Endothelial cell (in vitro differentiated cells): ENCODE results near the gene ZC3H12D. TPM values are rescaled to one million over a fixed set of nuclear protein-coding genes. Genes with fewer than 3 reads are reported as not detected.

Experiments
- DNase-seq: peaks from one replicate; pipeline ENCODE4 v3.0.0; 2021; ENCODE audit warnings: low spot score
- H3K27ac Mint-ChIP-seq: one replicate; pipeline ENCODE4 v1.8.0; 2021; ENCODE audit warnings: mixed read lengths, inconsistent platforms; ENCODE audit not compliant: unreplicated experiment
- H3K27me3 Mint-ChIP-seq: one replicate; pipeline ENCODE4 v1.8.0; 2021; ENCODE audit warnings: mild to moderate bottlenecking, moderate library complexity, mixed read lengths, inconsistent platforms; ENCODE audit not compliant: unreplicated experiment
- H3K36me3 Mint-ChIP-seq: one replicate; pipeline ENCODE4 v1.8.0; 2021; ENCODE audit warnings: mild to moderate bottlenecking, low read depth, mixed read lengths, inconsistent platforms; ENCODE audit not compliant: unreplicated experiment
- H3K4me1 Mint-ChIP-seq: one replicate; pipeline ENCODE4 v1.8.0; 2021; ENCODE audit warnings: mild to moderate bottlenecking, mixed read lengths, inconsistent platforms; ENCODE audit not compliant: unreplicated experiment
- H3K4me3 Mint-ChIP-seq: one replicate; pipeline ENCODE4 v1.8.0; 2021; ENCODE audit warnings: mild to moderate bottlenecking, mixed read lengths, inconsistent platforms; ENCODE audit not compliant: unreplicated experiment
- H3K9me3 Mint-ChIP-seq: one replicate; pipeline ENCODE4 v1.8.0; 2021; ENCODE audit warnings: mixed read lengths, inconsistent platforms; ENCODE audit not compliant: unreplicated experiment
- total RNA-seq: library from RNA; stranded (reverse); fragmentation: NEBNext Ultra II Directional; extraction: Animal tissue kit (Norgen Biotek cat#: 25700); gene quantifications from one replicate; pipeline ENCODE4 v1.2.1, GENCODE V29; 2021; ENCODE audit not compliant: unreplicated experiment
- TF ChIP-seq, protein P1 (sequence below): fragments of 200-600 bp; sonication (generic); IDR thresholded peaks from one replicate; pipeline ENCODE4 v1.5.0; 2021; ENCODE audit warnings: antibody characterized with exemption; ENCODE audit not compliant: unreplicated experiment

The ZC3H12D gene
- total RNA-seq, 1 donor from 2014 or later = 0.72 TPM

GRCh38 chr6:149410557-149410956 lies 74.3 kb downstream of the ZC3H12D start:
- no peak overlapping the region for H3K4me3 Mint-ChIP-seq
- H3K9me3 Mint-ChIP-seq = no peaks in the 10 kb centered on the region
- H3K36me3 Mint-ChIP-seq = peaks cover 19% of the 10 kb centered on the region
- TF ChIP-seq, protein P1, sequence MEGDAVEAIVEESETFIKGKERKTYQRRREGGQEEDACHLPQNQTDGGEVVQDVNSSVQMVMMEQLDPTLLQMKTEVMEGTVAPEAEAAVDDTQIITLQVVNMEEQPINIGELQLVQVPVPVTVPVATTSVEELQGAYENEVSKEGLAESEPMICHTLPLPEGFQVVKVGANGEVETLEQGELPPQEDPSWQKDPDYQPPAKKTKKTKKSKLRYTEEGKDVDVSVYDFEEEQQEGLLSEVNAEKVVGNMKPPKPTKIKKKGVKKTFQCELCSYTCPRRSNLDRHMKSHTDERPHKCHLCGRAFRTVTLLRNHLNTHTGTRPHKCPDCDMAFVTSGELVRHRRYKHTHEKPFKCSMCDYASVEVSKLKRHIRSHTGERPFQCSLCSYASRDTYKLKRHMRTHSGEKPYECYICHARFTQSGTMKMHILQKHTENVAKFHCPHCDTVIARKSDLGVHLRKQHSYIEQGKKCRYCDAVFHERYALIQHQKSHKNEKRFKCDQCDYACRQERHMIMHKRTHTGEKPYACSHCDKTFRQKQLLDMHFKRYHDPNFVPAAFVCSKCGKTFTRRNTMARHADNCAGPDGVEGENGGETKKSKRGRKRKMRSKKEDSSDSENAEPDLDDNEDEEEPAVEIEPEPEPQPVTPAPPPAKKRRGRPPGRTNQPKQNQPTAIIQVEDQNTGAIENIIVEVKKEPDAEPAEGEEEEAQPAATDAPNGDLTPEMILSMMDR = no peak
- peaks cover under 1% of the 10 kb centered on the region for H3K27me3 Mint-ChIP-seq
- no peak for DNase-seq
- no peak overlapping the region for H3K27ac Mint-ChIP-seq
- no peaks in the 10 kb centered on the region for H3K4me1 Mint-ChIP-seq

DNA sequence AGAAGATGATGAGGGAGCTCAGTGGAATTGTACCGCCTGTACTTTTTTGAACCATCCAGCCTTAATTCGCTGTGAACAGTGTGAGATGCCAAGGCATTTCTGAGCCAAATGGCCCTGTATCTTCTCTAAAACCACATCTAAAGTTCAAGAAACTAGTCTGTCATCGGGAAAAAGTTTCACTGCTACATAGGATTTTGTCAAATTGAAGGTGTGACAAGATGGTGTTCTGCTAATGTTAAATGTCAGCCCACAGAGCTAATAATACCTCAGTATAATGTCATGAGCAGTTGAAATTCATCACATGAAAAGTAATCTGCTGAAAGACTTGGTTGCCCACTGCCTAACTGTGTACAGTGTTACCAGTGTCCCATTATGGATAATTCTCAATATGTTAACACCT lies 75.2 kb downstream of the ZC3H12D start:
- H3K36me3 Mint-ChIP-seq = peaks cover 22% of the 10 kb centered on the region
- no peak overlapping the region for H3K4me3 Mint-ChIP-seq
- H3K27me3 Mint-ChIP-seq = no peaks in the 10 kb centered on the region
- TF ChIP-seq, protein P1 = no peak
- DNase-seq = no peak
- no peaks in the 10 kb centered on the region for H3K4me1 Mint-ChIP-seq
- H3K27ac Mint-ChIP-seq = no peak overlapping the region
- H3K9me3 Mint-ChIP-seq = no peaks in the 10 kb centered on the region

DNA sequence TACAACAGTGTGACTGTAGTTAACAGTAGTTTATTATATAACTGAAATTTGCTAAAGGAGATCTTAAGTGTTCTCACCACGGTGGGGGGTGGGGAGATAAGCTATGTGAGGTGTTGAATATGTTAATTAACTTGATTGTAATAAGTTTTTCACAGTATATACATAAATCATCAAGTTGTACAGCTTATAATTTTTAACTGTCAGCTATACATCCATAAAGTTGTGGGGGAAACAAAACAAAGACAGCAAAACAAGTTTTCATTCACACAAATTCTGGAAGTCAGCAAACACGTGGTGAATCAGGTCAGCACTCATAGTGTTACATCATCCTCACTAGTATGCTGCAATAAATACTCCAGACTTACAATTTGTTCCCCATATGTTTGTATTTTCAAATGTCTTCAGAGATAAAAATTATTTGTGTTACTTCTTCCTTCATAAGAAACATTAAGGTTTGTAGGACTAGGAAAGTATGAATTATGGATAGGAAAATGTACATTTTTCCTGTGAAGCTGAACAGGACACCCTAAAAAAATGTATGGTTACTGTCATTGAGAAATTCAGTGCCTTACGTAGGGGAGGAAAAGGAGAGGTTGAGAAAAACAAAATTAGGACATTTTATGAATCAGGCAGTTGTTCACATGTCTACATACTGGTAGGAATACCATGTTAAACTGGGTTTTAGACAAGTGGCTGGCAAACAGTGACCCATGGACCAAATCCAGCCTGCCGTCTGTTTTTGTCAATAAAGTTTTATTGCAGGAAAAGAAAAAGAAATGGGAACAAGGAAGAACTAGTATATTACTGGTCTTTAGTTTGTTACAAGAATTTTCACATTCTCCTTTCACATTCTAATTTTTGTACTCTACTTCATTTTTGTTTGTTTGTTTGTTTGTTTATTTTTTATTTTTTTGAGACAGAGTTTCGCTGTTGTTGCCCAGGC lies 78.7 kb downstream of the ZC3H12D start:
- Mint-ChIP-seq H3K27ac (no peak overlapping the region), H3K4me1 (no peaks in the 10 kb centered on the region), H3K27me3 (no peaks in the 10 kb centered on the region), H3K4me3 (peak overlapping the region; percentile 13), H3K9me3 (no peaks in the 10 kb centered on the region), H3K36me3 (peaks cover 34% of the 10 kb centered on the region)
- TF ChIP-seq, protein P1 = no peak
- DNase-seq = no peak

DNA sequence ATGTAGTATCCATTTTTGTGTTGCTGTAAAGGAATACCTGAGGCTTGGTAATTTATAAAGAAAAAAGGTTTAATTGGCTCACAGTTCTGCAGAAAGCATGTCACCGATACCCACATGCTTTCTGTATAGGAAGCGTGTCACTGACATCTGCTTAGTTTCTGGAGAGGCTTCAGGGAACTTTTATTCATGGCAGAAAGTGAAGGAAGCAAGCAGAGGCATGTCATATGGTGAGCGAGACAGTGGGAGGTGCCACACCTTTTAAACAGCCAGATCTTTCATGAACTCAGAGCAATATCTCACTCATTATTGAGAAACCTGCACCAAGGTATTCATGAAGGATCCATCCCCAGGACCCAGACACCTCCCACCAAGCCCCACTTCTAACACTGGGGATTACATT lies 81.3 kb downstream of the ZC3H12D start:
- peaks cover 49% of the 10 kb centered on the region for H3K36me3 Mint-ChIP-seq

GRCh38 chr6:149400050-149400449 lies 84.8 kb downstream of the ZC3H12D start, which contains the start of gene SUMO4:
SUMO4 (plus strand) TSS chr6:149400262; CDS start chr6:149400392, 130 bp downstream.
- Mint-ChIP-seq H3K27me3 (no peaks in the 10 kb centered on the region), H3K9me3 (no peaks in the 10 kb centered on the region), H3K27ac (no peak within 1 kb of the TSS), H3K4me1 (peaks cover 8% of the 10 kb centered on the region), H3K36me3 (peaks cover 39% of the 10 kb centered on the region), H3K4me3 (peak within 1 kb of the TSS; percentile 56)
- TF ChIP-seq, protein P1 = no peak
- no peak for DNase-seq

More for the DNA sequence above, 81.3 kb downstream of the ZC3H12D start:
- Mint-ChIP-seq H3K4me3 (no peak overlapping the region), H3K4me1 (no peaks in the 10 kb centered on the region), H3K27me3 (no peaks in the 10 kb centered on the region), H3K9me3 (no peaks in the 10 kb centered on the region), H3K27ac (no peak overlapping the region)
- no peak for DNase-seq
- TF ChIP-seq, protein P1 = no peak
